Fibroblast of villous mesenchyme (primary cell): ENCODE data around the gene SLC12A8. TPM values are rescaled to one million over a fixed set of nuclear protein-coding genes. Genes with fewer than 3 reads are reported as not detected.

Experiments used
- DNase-seq: peaks from one replicate; pipeline ENCODE4 v3.0.0-alpha.2; 2010; ENCODE audit warnings: low read depth
- H3K4me3 ChIP-seq: 2 replicates; pipeline ENCODE4 v1.5.1; 2011; ENCODE audit warnings: low read depth, mild to moderate bottlenecking, low read length
- CTCF ChIP-seq: IDR thresholded peaks from 2 replicates; pipeline ENCODE4 v1.5.1; 2012; ENCODE audit warnings: low read depth, mild to moderate bottlenecking, low read length; ENCODE audit not compliant: insufficient read depth
- total RNA-seq: library from RNA; depleted of rRNA; stranded (reverse); fragments of >200 nt; gene quantifications from 2 replicates; pipeline ENCODE4 v1.2.3, GENCODE V29; 2012

SLC12A8 gene
- total RNA-seq, 1 donor: 37.6 TPM

DNA sequence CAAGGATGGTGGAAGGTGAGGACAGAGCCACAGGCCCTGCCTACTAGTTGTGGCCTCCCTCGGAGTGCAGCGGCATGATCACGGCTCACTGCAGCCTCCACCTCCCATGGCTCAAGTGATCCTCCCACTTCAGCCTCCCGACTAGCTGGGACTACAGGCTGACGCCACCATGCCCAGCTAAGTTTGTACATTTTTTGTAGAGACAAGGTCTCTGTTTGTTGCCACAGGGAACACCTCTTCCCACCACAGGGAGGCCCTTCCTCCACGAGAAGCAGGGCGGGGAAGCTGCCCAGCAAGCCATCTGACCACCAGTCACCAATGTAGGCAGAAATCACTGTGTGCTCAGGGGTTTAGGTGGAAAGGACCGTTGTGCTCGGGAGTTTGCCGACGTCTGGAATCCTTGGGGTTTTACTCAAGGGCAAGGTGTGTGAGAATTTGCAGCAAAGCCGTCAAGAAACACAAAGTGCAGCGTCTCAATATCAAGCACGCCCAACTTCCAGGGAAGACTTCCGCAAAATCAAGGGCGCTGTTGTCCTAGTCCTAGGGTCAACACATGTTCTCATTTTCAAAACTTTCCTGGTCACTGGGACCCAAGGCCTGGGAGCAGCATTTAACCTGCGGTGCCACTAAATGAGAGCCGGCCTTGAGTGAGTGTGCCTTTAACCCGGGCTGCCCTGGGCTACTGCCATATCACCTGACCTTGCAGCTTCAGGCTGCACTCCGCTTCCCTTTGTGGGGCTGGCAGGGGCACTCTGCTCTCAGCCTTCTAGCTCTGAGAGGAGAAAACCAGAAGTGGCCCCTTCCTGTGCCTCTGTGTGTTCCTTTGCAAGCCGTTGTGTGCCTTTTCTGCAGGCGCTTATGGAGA, 65.7 kb downstream of the SLC12A8 start:
- no peak for DNase-seq
- no peak overlapping the region for H3K4me3 ChIP-seq
- no peak for TF ChIP-seq CTCF

DNA sequence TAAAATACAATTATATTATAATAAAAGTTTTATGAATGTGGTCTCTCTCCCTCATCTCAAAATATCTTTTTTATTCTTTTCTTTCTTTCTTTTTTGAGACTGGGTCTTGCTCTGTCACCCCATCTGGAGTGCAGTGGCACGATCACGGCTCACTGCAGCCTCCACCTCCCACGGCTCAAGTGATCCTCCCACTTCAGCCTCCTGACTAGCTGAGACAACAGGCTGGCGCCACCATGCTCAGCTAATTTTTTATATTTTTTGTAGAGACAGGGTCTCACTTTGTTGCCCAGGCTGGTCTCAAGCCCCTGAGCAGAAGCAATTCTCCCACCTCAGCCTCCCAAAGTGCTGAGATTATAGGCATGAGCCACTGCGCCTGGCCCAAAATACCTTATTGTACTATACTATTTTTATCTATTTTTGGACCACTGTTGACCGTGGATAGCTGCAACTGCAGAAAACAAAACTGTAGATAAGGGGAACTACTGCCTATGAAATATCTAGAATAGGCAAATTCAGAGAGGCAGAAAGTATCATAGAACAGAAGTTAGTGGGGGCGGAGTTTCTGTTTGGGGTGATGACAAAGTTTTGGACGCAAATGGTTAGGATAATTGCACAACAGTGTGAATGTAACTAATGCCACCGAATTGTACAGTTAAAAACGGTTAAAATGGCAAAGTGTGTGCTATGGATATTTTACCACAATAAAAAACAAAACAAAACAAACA, 66.6 kb downstream of the SLC12A8 start:
- peak; percentile 50 for DNase-seq
- no peak for TF ChIP-seq CTCF
- no peak overlapping the region for H3K4me3 ChIP-seq

DNA sequence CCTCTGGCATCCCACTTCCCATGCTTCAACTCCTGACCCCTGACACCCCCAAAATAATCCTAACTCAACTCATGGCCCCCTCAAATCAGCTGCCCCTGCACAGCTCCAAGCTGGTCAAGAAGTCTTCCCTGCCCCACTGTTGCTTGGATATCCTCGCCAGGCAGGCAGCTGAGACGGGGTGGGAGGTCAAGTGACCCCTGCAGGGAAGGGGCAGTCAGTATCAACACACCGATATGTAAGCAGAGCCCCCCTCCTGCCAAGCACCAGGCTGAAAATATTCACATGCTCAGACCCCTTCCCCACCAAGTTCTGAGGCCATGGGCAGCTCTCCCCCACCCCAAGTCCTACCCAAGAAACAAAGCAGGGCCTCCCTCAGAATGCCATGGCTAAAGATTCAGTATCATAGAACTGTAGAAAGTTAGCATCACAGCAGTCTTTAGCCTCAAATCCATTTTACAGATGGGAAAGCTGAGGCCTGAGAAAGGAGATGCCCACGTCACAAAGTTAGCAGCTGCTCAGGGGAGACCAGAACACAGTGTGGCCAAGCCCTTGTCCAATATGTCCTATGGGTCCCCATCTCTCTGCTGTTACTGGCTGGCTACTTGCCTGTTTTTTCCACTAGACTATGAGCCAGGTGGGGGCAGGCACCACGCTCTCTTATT, 67.8 kb downstream of the SLC12A8 start:
- H3K4me3 ChIP-seq: no peak overlapping the region
- DNase-seq: no peak
- no peak for TF ChIP-seq CTCF

DNA sequence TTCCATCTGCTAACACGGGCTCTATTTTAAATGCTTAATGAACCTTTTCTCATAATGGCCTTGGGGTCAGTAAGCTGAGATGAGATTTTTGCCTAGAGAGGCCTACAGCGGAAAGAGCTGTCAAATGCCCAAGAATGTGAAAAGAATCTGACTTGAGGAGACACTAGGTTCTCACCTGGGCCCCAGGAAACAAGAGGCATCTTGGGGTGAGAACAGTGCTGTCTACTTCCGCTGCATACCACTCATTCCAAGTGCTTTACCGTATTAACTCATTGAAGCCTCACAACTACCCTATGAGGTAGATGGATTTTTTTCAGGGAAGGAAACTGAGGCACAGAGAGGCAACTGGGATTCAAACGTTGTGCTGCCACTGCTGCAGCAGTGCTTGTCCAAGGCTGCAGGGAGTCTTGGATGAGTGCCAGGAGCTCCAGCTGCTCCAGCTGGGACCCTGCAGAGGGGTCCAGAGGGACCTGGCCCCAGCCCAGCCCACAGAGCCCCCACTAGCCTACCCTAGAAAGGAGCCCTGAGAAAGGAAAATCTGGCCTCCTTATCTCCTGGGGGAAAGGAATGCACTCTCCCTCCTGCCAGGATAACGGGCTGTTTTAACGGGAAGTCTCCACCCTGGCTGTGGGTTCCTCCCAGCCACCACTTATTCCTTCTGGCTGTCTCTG, 68.4 kb downstream of the SLC12A8 start:
- no peak overlapping the region for H3K4me3 ChIP-seq
- peak; percentile 69 for DNase-seq
- TF ChIP-seq CTCF: no peak

DNA sequence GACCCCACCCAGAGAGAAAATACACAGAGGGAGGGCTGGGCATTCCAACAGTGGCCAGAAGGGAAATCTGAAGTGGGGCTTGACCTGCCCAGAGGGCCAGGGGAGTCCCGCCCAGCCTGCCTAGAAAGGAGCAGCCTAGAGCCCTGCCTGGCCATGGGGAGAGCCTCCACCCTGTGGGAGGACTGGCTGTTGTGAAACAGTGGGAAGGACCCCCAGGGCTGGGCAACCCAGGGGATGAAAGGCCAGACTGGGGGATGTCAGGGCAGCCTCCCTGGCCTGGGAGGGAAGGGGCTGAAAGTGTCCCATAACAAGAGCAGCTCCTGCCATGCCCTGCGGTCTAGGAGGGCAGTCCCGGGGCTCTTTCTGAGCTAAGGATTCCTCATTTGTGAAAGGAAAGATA, 69.0 kb downstream of the SLC12A8 start:
- no peak overlapping the region for H3K4me3 ChIP-seq
- DNase-seq: no peak
- no peak for TF ChIP-seq CTCF

DNA sequence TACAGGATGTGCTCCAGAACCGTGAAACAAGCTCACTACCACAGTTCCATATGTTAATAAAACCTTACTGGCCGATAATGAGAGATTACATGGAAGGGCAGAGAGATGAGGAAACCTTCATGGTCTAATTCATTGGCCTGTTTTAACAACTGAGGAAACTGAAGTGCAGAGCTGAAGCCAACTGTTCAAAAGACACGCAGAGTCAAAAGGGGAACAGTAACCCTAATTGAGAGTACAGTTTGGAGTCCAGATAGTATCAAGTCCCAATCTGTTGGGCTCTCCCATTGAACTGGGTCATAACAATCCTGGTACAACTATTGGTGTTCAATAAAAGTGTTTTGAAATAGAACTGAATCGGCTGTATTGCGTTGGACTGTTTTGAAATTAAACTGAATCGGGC, 69.6 kb downstream of the SLC12A8 start:
- DNase-seq: no peak
- H3K4me3 ChIP-seq: no peak overlapping the region
- TF ChIP-seq CTCF: no peak
